H9 (cell line): ENCODE results near the gene CBLB. TPM values are rescaled to one million over a fixed set of nuclear protein-coding genes. Genes with fewer than 3 reads are reported as not detected.

Experiments used
- DNase-seq: peaks from one replicate; pipeline ENCODE4 v3.0.0-alpha.2; 2017
- H2AFZ ChIP-seq: one replicate; pipeline ENCODE4 v1.6.1; 2013; ENCODE audit warnings: mild to moderate bottlenecking, low read length, control low read depth, moderate library complexity
- H2AK5ac ChIP-seq: 2 replicates; pipeline ENCODE4 v1.6.1; 2013; ENCODE audit warnings: low read length, control low read depth, mixed read lengths; ENCODE audit not compliant: insufficient read length
- H2BK120ac ChIP-seq: one replicate; pipeline ENCODE4 v1.6.1; 2013; ENCODE audit warnings: low read depth, mild to moderate bottlenecking, low read length, control low read depth, inconsistent platforms; ENCODE audit not compliant: poor library complexity, severe bottlenecking
- H2BK12ac ChIP-seq: 2 replicates; pipeline ENCODE4 v1.6.1; 2013; ENCODE audit warnings: low read length, control low read depth, mixed read lengths, low read depth; ENCODE audit not compliant: insufficient read length
- H2BK15ac ChIP-seq: 2 replicates; pipeline ENCODE4 v1.6.1; 2013; ENCODE audit warnings: low read depth, low read length, control low read depth
- H2BK20ac ChIP-seq: one replicate; pipeline ENCODE4 v1.6.1; 2013; ENCODE audit warnings: low read depth, mild to moderate bottlenecking, low read length, control low read depth, inconsistent platforms; ENCODE audit not compliant: poor library complexity, severe bottlenecking
- H2BK5ac ChIP-seq: 2 replicates; pipeline ENCODE4 v1.6.1; 2013; ENCODE audit warnings: low read length, control low read depth, mixed read lengths; ENCODE audit not compliant: insufficient read length
- H3K14ac ChIP-seq: 2 replicates; pipeline ENCODE4 v1.6.1; 2013; ENCODE audit warnings: low read length, control low read depth; ENCODE audit not compliant: insufficient read depth
- H3K18ac ChIP-seq: 2 replicates; pipeline ENCODE4 v1.6.1; 2013; ENCODE audit warnings: low read depth, mild to moderate bottlenecking, mixed read lengths, low read length, control low read depth; ENCODE audit not compliant: insufficient read length
- H3K23ac ChIP-seq: 2 replicates; pipeline ENCODE4 v1.6.1; 2013; ENCODE audit warnings: low read length, control low read depth, mixed read lengths, low read depth; ENCODE audit not compliant: insufficient read length
- H3K23me2 ChIP-seq: 2 replicates; pipeline ENCODE4 v1.6.1; 2013; ENCODE audit warnings: low read depth, mild to moderate bottlenecking, mixed read lengths, low read length, control low read depth; ENCODE audit not compliant: insufficient read length, poor library complexity, severe bottlenecking
- H3K27ac ChIP-seq: 2 replicates; pipeline ENCODE4 v1.5.1; 2013; ENCODE audit warnings: low read length, control low read depth, mixed read lengths, low read depth; ENCODE audit not compliant: insufficient read length
- H3K27me3 ChIP-seq: 2 replicates; pipeline ENCODE4 v1.6.1; 2013; ENCODE audit warnings: low read length, control low read depth, inconsistent platforms; ENCODE audit not compliant: insufficient read depth
- H3K4ac ChIP-seq: 2 replicates; pipeline ENCODE4 v1.6.1; 2013; ENCODE audit warnings: low read depth, mild to moderate bottlenecking, control low read depth, inconsistent platforms, low read length, moderate library complexity
- H3K4me1 ChIP-seq: 2 replicates; pipeline ENCODE4 v1.6.1; 2013; ENCODE audit warnings: low read length, control low read depth, inconsistent platforms; ENCODE audit not compliant: insufficient read depth
- H3K4me2 ChIP-seq: 2 replicates; pipeline ENCODE4 v1.6.1; 2013; ENCODE audit warnings: low read length, control low read depth, mixed read lengths; ENCODE audit not compliant: insufficient read length, insufficient read depth
- H3K56ac ChIP-seq: 2 replicates; pipeline ENCODE4 v1.6.1; 2013; ENCODE audit warnings: low read depth, mild to moderate bottlenecking, mixed read lengths, low read length, control low read depth; ENCODE audit not compliant: insufficient read length
- H3K79me1 ChIP-seq: 2 replicates; pipeline ENCODE4 v1.6.1; 2013; ENCODE audit warnings: low read depth, mild to moderate bottlenecking, moderate library complexity, low read length, control low read depth, inconsistent platforms; ENCODE audit not compliant: insufficient read depth, poor library complexity, severe bottlenecking
- H3K79me2 ChIP-seq: 2 replicates; pipeline ENCODE4 v1.6.1; 2013; ENCODE audit warnings: low read length, control low read depth, inconsistent platforms; ENCODE audit not compliant: insufficient read depth
- H3K9ac ChIP-seq: 2 replicates; pipeline ENCODE4 v1.6.1; 2013; ENCODE audit warnings: low read length, control low read depth, mixed read lengths; ENCODE audit not compliant: insufficient read length; ENCODE audit errors: extremely low read depth
- H3K9me3 ChIP-seq: one replicate; pipeline ENCODE4 v1.6.1; 2013; ENCODE audit warnings: low read depth, low read length, inconsistent platforms; ENCODE audit not compliant: control insufficient read depth
- H3T11ph ChIP-seq: one replicate; pipeline ENCODE4 v1.6.1; 2013; ENCODE audit warnings: mild to moderate bottlenecking, low read length, control low read depth, inconsistent platforms
- H4K20me1 ChIP-seq: one replicate; pipeline ENCODE4 v1.6.1; 2013; ENCODE audit not compliant: control insufficient read depth, insufficient read length, insufficient read depth
- H4K5ac ChIP-seq: 2 replicates; pipeline ENCODE4 v1.6.1; 2013; ENCODE audit warnings: low read depth, mild to moderate bottlenecking, mixed read lengths, low read length, control low read depth; ENCODE audit not compliant: insufficient read length
- H4K8ac ChIP-seq: replicated peaks from 2 replicates; pipeline ENCODE4 v1.6.1; 2013; ENCODE audit warnings: low read length, control low read depth, mixed read lengths, low read depth; ENCODE audit not compliant: insufficient read length
- H4K91ac ChIP-seq: 2 replicates; pipeline ENCODE4 v1.6.1; 2013; ENCODE audit warnings: low read depth, mild to moderate bottlenecking, moderate library complexity, mixed read lengths, low read length, control low read depth; ENCODE audit not compliant: insufficient read length
- H3K27ac Mint-ChIP-seq, 3 experiments: 2 replicates in 2 of 3; 3 replicates in 1 of 3; pipeline ENCODE4 v1.8.0; 2020 to 2021; ENCODE audit warnings: mixed read lengths in 3 of 3, mild to moderate bottlenecking in 1 of 3, moderate library complexity in 1 of 3
- H3K27me3 Mint-ChIP-seq: 2 replicates; pipeline ENCODE4 v1.8.0; 2021; ENCODE audit warnings: low read depth, mild to moderate bottlenecking, moderate library complexity, mixed read lengths
- H3K36me3 Mint-ChIP-seq, 3 experiments: 2 replicates in 2 of 3; 3 replicates in 1 of 3; pipeline ENCODE4 v1.8.0; 2020 to 2021; ENCODE audit warnings: low read depth in 3 of 3, mixed read lengths in 3 of 3; ENCODE audit not compliant: insufficient read depth in 1 of 3
- H3K4me1 Mint-ChIP-seq, 2 experiments: 2 replicates each; pipeline ENCODE4 v1.8.0; 2020; ENCODE audit warnings: mixed read lengths in 2 of 2
- H3K4me3 Mint-ChIP-seq, 2 experiments: 2 replicates in 1 of 2; 3 replicates in 1 of 2; pipeline ENCODE4 v1.8.0; 2020 to 2021; ENCODE audit warnings: mild to moderate bottlenecking in 2 of 2, mixed read lengths in 2 of 2, moderate library complexity in 1 of 2
- H3K9me3 Mint-ChIP-seq, 2 experiments: 2 replicates in 1 of 2; 3 replicates in 1 of 2; pipeline ENCODE4 v1.8.0; 2020; ENCODE audit warnings: mild to moderate bottlenecking in 2 of 2, mixed read lengths in 2 of 2, moderate library complexity in 1 of 2
- CTCF ChIP-seq: fragments of 200-600 bp; sonication (generic); conservative IDR thresholded peaks from 3 replicates; pipeline ENCODE4 v1.8.0; 2021; ENCODE audit warnings: antibody characterized with exemption, mild to moderate bottlenecking
- WGBS: extraction: QIAGEN DNeasy Blood & Tissue Kit; methylation state at CpG from one replicate; pipeline ENCODE4 v1.1.7; 2013; ENCODE audit warnings: missing lambda C conversion rate, low lambda C conversion rate, mixed read lengths; ENCODE audit not compliant: insufficient read length; ENCODE audit errors: extremely low coverage; 5-methylcytosine and 5-hydroxymethylcytosine counted together
- total RNA-seq: library from RNA; stranded (reverse); gene quantifications from 2 replicates; pipeline ENCODE4 v1.2.1, GENCODE V29; 2021

Gene CBLB
- total RNA-seq, 1 experiment from 2014 or later, result 25.7 TPM

GRCh38 chr3:105708980-105709379 lies 159.8 kb downstream of the CBLB start:
- H3K27ac Mint-ChIP-seq, result no peak overlapping the region
- H2AK5ac ChIP-seq, result no peak overlapping the region
- peaks cover 0 to 3% of the 10 kb centered on the region in 2 experiments; a peak in 1 of 4 replicates for H3K4me1 Mint-ChIP-seq
- H3K9me3 Mint-ChIP-seq, result no peaks in the 10 kb centered on the region
- no peak overlapping the region for H3K9ac ChIP-seq
- H3K36me3 Mint-ChIP-seq, result peaks cover 2 to 19% (median 13%) of the 10 kb centered on the region in 3 experiments; a peak in 5 of 7 replicates
- no peaks in the 10 kb centered on the region for H3K27me3 Mint-ChIP-seq
- no peak overlapping the region for H3K14ac ChIP-seq
- H3K27me3 ChIP-seq, result no peaks in the 10 kb centered on the region
- H2BK20ac ChIP-seq, result no peak overlapping the region
- no peak overlapping the region for H3K18ac ChIP-seq
- no peaks in the 10 kb centered on the region for H3K4me1 ChIP-seq
- no peak overlapping the region for H3K27ac ChIP-seq
- DNase-seq, result no peak
- H3K56ac ChIP-seq, result no peak overlapping the region
- no peak overlapping the region for H2BK120ac ChIP-seq
- no peak for TF ChIP-seq CTCF
- no peak overlapping the region for H4K91ac ChIP-seq
- no peak overlapping the region for H3K23ac ChIP-seq
- H3T11ph ChIP-seq, result no peak overlapping the region
- H3K4me3 Mint-ChIP-seq, result no peak overlapping the region
- no peak overlapping the region for H2BK15ac ChIP-seq
- H3K4ac ChIP-seq, result no peak overlapping the region
- no peak overlapping the region for H2BK12ac ChIP-seq
- H2AFZ ChIP-seq, result no peak overlapping the region
- H3K4me2 ChIP-seq, result no peak overlapping the region
- H3K79me1 ChIP-seq, result no peaks in the 10 kb centered on the region
- no peaks in the 10 kb centered on the region for H3K79me2 ChIP-seq
- H4K8ac ChIP-seq, result no peak overlapping the region
- no peaks in the 10 kb centered on the region for H4K20me1 ChIP-seq
- H3K23me2 ChIP-seq, result no peaks in the 10 kb centered on the region
- no peak overlapping the region for H4K5ac ChIP-seq
- H3K9me3 ChIP-seq, result no peaks in the 10 kb centered on the region
- WGBS, result no CpG with 5 or more reads among the region's 1 CpG
- no peak overlapping the region for H2BK5ac ChIP-seq
